Breast epithelium (tissue), 4 donors: ENCODE data around the gene DHX57. TPM values are rescaled to one million over a fixed set of nuclear protein-coding genes. Genes with fewer than 3 reads are reported as not detected.

ENCODE experiments used
- DNase-seq, 2 donors: peaks; one replicate each; pipeline ENCODE4 v3.0.0-alpha.2; 2019; ENCODE audit warnings: low spot score in 2 of 2
- H3K27ac ChIP-seq, 2 donors: fragments of 200-600 bp; sonication (generic) in 1 of 2; one replicate each; pipeline ENCODE4 v1.5.1; 2016 to 2019; ENCODE audit warnings: mild to moderate bottlenecking in 1 of 2
- H3K27me3 ChIP-seq, 2 donors: fragments of 200-600 bp; sonication (generic) in 1 of 2; one replicate each; pipeline versions ENCODE4 v1.5.1 to v1.6.0; 2017 to 2019; ENCODE audit warnings: control low read depth in 1 of 2, mild to moderate bottlenecking in 1 of 2
- H3K36me3 ChIP-seq: fragments of 200-600 bp; one replicate; pipeline ENCODE4 v1.5.1; 2019
- H3K4me1 ChIP-seq, 2 donors: fragments of 200-600 bp; sonication (generic); one replicate each; pipeline ENCODE4 v1.5.1; 2016 to 2019; ENCODE audit warnings: control low read depth in 1 of 2
- H3K4me3 ChIP-seq, 3 donors: fragments of 200-600 bp; sonication (generic); 1 replicate in 2 of 3; 2 replicates in 1 of 3; pipeline ENCODE4 v1.5.1; 2016 to 2019; ENCODE audit warnings: mild to moderate bottlenecking in 3 of 3, moderate library complexity in 2 of 3
- H3K9me3 ChIP-seq, 2 donors: fragments of 200-600 bp; sonication (generic) in 1 of 2; one replicate each; pipeline ENCODE4 v1.5.1; 2016 to 2019; ENCODE audit warnings: control low read depth in 1 of 2
- CTCF ChIP-seq, 3 donors: fragments of 450-650 bp; IDR thresholded peaks; one replicate each; pipeline ENCODE4 v1.5.1; 2016 to 2017; ENCODE audit warnings: antibody characterized with exemption in 3 of 3, mild to moderate bottlenecking in 3 of 3, moderate library complexity in 3 of 3
- POLR2A ChIP-seq: fragments of 450-650 bp; IDR thresholded peaks from one replicate; pipeline ENCODE4 v1.6.1; 2016; ENCODE audit warnings: antibody characterized with exemption, mild to moderate bottlenecking, moderate library complexity
- POLR2AphosphoS5 ChIP-seq, 3 donors: sonication (generic); formaldehyde crosslinking; IDR thresholded peaks; one replicate each; pipeline ENCODE4 v1.6.1; 2017; ENCODE audit warnings: antibody characterized with exemption in 3 of 3
- intact Hi-C: fragments of 100-400 bp; cut with DNase I; formaldehyde crosslinking; loops from one replicate; pipeline ENCODE4 v1.15.1; 2023; ENCODE audit warnings: low total_unique reads
- total RNA-seq, 3 donors: library from RNA; depleted of rRNA; stranded (reverse); fragments of >200 nt; gene quantifications; one replicate each; pipeline ENCODE4 v1.1.0, GENCODE V29; 2016

The DHX57 gene
- total RNA-seq, 3 donors from 2014 or later = 8.8 to 17.4 (median 14.5) TPM

GRCh38 chr2:38818565-38818964 lies 57.2 kb downstream of the DHX57 start:
- H3K4me1 ChIP-seq = no peaks in the 10 kb centered on the region
- no peaks in the 10 kb centered on the region for H3K27me3 ChIP-seq
- H3K9me3 ChIP-seq = no peaks in the 10 kb centered on the region
- intact Hi-C loops = no loop called here
- no peak for TF ChIP-seq POLR2A
- TF ChIP-seq CTCF (IDR thresholded peaks at IDR 0.05) = no peak
- TF ChIP-seq POLR2AphosphoS5 (IDR thresholded peaks at IDR 0.05) = no peak
- H3K36me3 ChIP-seq = no peaks in the 10 kb centered on the region
- DNase-seq = no peak
- H3K4me3 ChIP-seq = no peak overlapping the region
- no peak overlapping the region for H3K27ac ChIP-seq

- no peaks in the 10 kb centered on the region for H3K4me1 ChIP-seq
- no peak overlapping the region for H3K27ac ChIP-seq
- no peaks in the 10 kb centered on the region for H3K9me3 ChIP-seq
- no peaks in the 10 kb centered on the region for H3K27me3 ChIP-seq
- DNase-seq = no peak
- H3K4me3 ChIP-seq = no peak overlapping the region
- TF ChIP-seq POLR2A (no peak), POLR2AphosphoS5 (IDR thresholded peaks at IDR 0.05) (no peak), CTCF (IDR thresholded peaks at IDR 0.05) (no peak)
- no peaks in the 10 kb centered on the region for H3K36me3 ChIP-seq
- intact Hi-C loops = no loop called here
Observed at GRCh38 chr2:38815936-38816335, 59.8 kb downstream of the DHX57 start.

GRCh38 chr2:38810488-38810887 lies 65.2 kb downstream of the DHX57 start:
- Histone ChIP-seq H3K36me3 (peaks cover under 1% of the 10 kb centered on the region), H3K9me3 (no peaks in the 10 kb centered on the region), H3K27ac (no peak overlapping the region), H3K27me3 (no peaks in the 10 kb centered on the region), H3K4me1 (no peaks in the 10 kb centered on the region), H3K4me3 (no peak overlapping the region)
- no peak for DNase-seq
- no peak for TF ChIP-seq POLR2A
- TF ChIP-seq POLR2AphosphoS5 (IDR thresholded peaks at IDR 0.05) = no peak
- TF ChIP-seq CTCF (IDR thresholded peaks at IDR 0.05) = no peak
- intact Hi-C loops = no loop called here

- H3K4me1 ChIP-seq = no peaks in the 10 kb centered on the region
- no peak for TF ChIP-seq POLR2A
- no peak for TF ChIP-seq CTCF (IDR thresholded peaks at IDR 0.05)
- no peak for TF ChIP-seq POLR2AphosphoS5 (IDR thresholded peaks at IDR 0.05)
- H3K9me3 ChIP-seq = no peaks in the 10 kb centered on the region
- H3K36me3 ChIP-seq = peaks cover 5% of the 10 kb centered on the region
- no peak overlapping the region for H3K4me3 ChIP-seq
- no peak for DNase-seq
- no peak overlapping the region for H3K27ac ChIP-seq
- intact Hi-C loops = no loop called here
- H3K27me3 ChIP-seq = no peaks in the 10 kb centered on the region
Observed at GRCh38 chr2:38808677-38809076, 67.1 kb downstream of the DHX57 start.

- intact Hi-C loops = no loop called here
- Histone ChIP-seq H3K36me3 (peaks cover 5% of the 10 kb centered on the region), H3K4me1 (no peaks in the 10 kb centered on the region), H3K4me3 (no peak overlapping the region), H3K27ac (no peak overlapping the region), H3K27me3 (no peaks in the 10 kb centered on the region), H3K9me3 (no peaks in the 10 kb centered on the region)
- no peak for TF ChIP-seq POLR2AphosphoS5 (IDR thresholded peaks at IDR 0.05)
- TF ChIP-seq CTCF (IDR thresholded peaks at IDR 0.05) = no peak
- no peak for TF ChIP-seq POLR2A
- no peak for DNase-seq
Observed at GRCh38 chr2:38806733-38807059, 69.0 kb downstream of the DHX57 start.
